H9 (cell line): ENCODE data around the gene ALX4. TPM values are rescaled to one million over a fixed set of nuclear protein-coding genes. Genes with fewer than 3 reads are reported as not detected.

ENCODE experiments used
- DNase-seq: peaks from one replicate; pipeline ENCODE4 v3.0.0-alpha.2; 2017
- H2AFZ ChIP-seq: one replicate; pipeline ENCODE4 v1.6.1; 2013; ENCODE audit warnings: mild to moderate bottlenecking, low read length, control low read depth, moderate library complexity
- H2AK5ac ChIP-seq: 2 replicates; pipeline ENCODE4 v1.6.1; 2013; ENCODE audit warnings: low read length, control low read depth, mixed read lengths; ENCODE audit not compliant: insufficient read length
- H2BK120ac ChIP-seq: one replicate; pipeline ENCODE4 v1.6.1; 2013; ENCODE audit warnings: low read depth, mild to moderate bottlenecking, low read length, control low read depth, inconsistent platforms; ENCODE audit not compliant: poor library complexity, severe bottlenecking
- H2BK12ac ChIP-seq: 2 replicates; pipeline ENCODE4 v1.6.1; 2013; ENCODE audit warnings: low read length, control low read depth, mixed read lengths, low read depth; ENCODE audit not compliant: insufficient read length
- H2BK15ac ChIP-seq: 2 replicates; pipeline ENCODE4 v1.6.1; 2013; ENCODE audit warnings: low read depth, low read length, control low read depth
- H2BK20ac ChIP-seq: one replicate; pipeline ENCODE4 v1.6.1; 2013; ENCODE audit warnings: low read depth, mild to moderate bottlenecking, low read length, control low read depth, inconsistent platforms; ENCODE audit not compliant: poor library complexity, severe bottlenecking
- H2BK5ac ChIP-seq: 2 replicates; pipeline ENCODE4 v1.6.1; 2013; ENCODE audit warnings: low read length, control low read depth, mixed read lengths; ENCODE audit not compliant: insufficient read length
- H3K14ac ChIP-seq: 2 replicates; pipeline ENCODE4 v1.6.1; 2013; ENCODE audit warnings: low read length, control low read depth; ENCODE audit not compliant: insufficient read depth
- H3K18ac ChIP-seq: 2 replicates; pipeline ENCODE4 v1.6.1; 2013; ENCODE audit warnings: low read depth, mild to moderate bottlenecking, mixed read lengths, low read length, control low read depth; ENCODE audit not compliant: insufficient read length
- H3K23ac ChIP-seq: 2 replicates; pipeline ENCODE4 v1.6.1; 2013; ENCODE audit warnings: low read length, control low read depth, mixed read lengths, low read depth; ENCODE audit not compliant: insufficient read length
- H3K23me2 ChIP-seq: 2 replicates; pipeline ENCODE4 v1.6.1; 2013; ENCODE audit warnings: low read depth, mild to moderate bottlenecking, mixed read lengths, low read length, control low read depth; ENCODE audit not compliant: insufficient read length, poor library complexity, severe bottlenecking
- H3K27ac ChIP-seq: 2 replicates; pipeline ENCODE4 v1.5.1; 2013; ENCODE audit warnings: low read length, control low read depth, mixed read lengths, low read depth; ENCODE audit not compliant: insufficient read length
- H3K27me3 ChIP-seq: 2 replicates; pipeline ENCODE4 v1.6.1; 2013; ENCODE audit warnings: low read length, control low read depth, inconsistent platforms; ENCODE audit not compliant: insufficient read depth
- H3K4ac ChIP-seq: 2 replicates; pipeline ENCODE4 v1.6.1; 2013; ENCODE audit warnings: low read depth, mild to moderate bottlenecking, control low read depth, inconsistent platforms, low read length, moderate library complexity
- H3K4me1 ChIP-seq: 2 replicates; pipeline ENCODE4 v1.6.1; 2013; ENCODE audit warnings: low read length, control low read depth, inconsistent platforms; ENCODE audit not compliant: insufficient read depth
- H3K4me2 ChIP-seq: 2 replicates; pipeline ENCODE4 v1.6.1; 2013; ENCODE audit warnings: low read length, control low read depth, mixed read lengths; ENCODE audit not compliant: insufficient read length, insufficient read depth
- H3K56ac ChIP-seq: 2 replicates; pipeline ENCODE4 v1.6.1; 2013; ENCODE audit warnings: low read depth, mild to moderate bottlenecking, mixed read lengths, low read length, control low read depth; ENCODE audit not compliant: insufficient read length
- H3K79me1 ChIP-seq: 2 replicates; pipeline ENCODE4 v1.6.1; 2013; ENCODE audit warnings: low read depth, mild to moderate bottlenecking, moderate library complexity, low read length, control low read depth, inconsistent platforms; ENCODE audit not compliant: insufficient read depth, poor library complexity, severe bottlenecking
- H3K79me2 ChIP-seq: 2 replicates; pipeline ENCODE4 v1.6.1; 2013; ENCODE audit warnings: low read length, control low read depth, inconsistent platforms; ENCODE audit not compliant: insufficient read depth
- H3K9ac ChIP-seq: 2 replicates; pipeline ENCODE4 v1.6.1; 2013; ENCODE audit warnings: low read length, control low read depth, mixed read lengths; ENCODE audit not compliant: insufficient read length; ENCODE audit errors: extremely low read depth
- H3K9me3 ChIP-seq: one replicate; pipeline ENCODE4 v1.6.1; 2013; ENCODE audit warnings: low read depth, low read length, inconsistent platforms; ENCODE audit not compliant: control insufficient read depth
- H3T11ph ChIP-seq: one replicate; pipeline ENCODE4 v1.6.1; 2013; ENCODE audit warnings: mild to moderate bottlenecking, low read length, control low read depth, inconsistent platforms
- H4K20me1 ChIP-seq: one replicate; pipeline ENCODE4 v1.6.1; 2013; ENCODE audit not compliant: control insufficient read depth, insufficient read length, insufficient read depth
- H4K5ac ChIP-seq: 2 replicates; pipeline ENCODE4 v1.6.1; 2013; ENCODE audit warnings: low read depth, mild to moderate bottlenecking, mixed read lengths, low read length, control low read depth; ENCODE audit not compliant: insufficient read length
- H4K8ac ChIP-seq: replicated peaks from 2 replicates; pipeline ENCODE4 v1.6.1; 2013; ENCODE audit warnings: low read length, control low read depth, mixed read lengths, low read depth; ENCODE audit not compliant: insufficient read length
- H4K91ac ChIP-seq: 2 replicates; pipeline ENCODE4 v1.6.1; 2013; ENCODE audit warnings: low read depth, mild to moderate bottlenecking, moderate library complexity, mixed read lengths, low read length, control low read depth; ENCODE audit not compliant: insufficient read length
- H3K27ac Mint-ChIP-seq, 3 experiments: 2 replicates in 2 of 3; 3 replicates in 1 of 3; pipeline ENCODE4 v1.8.0; 2020 to 2021; ENCODE audit warnings: mixed read lengths in 3 of 3, mild to moderate bottlenecking in 1 of 3, moderate library complexity in 1 of 3
- H3K27me3 Mint-ChIP-seq: 2 replicates; pipeline ENCODE4 v1.8.0; 2021; ENCODE audit warnings: low read depth, mild to moderate bottlenecking, moderate library complexity, mixed read lengths
- H3K36me3 Mint-ChIP-seq, 3 experiments: 2 replicates in 2 of 3; 3 replicates in 1 of 3; pipeline ENCODE4 v1.8.0; 2020 to 2021; ENCODE audit warnings: low read depth in 3 of 3, mixed read lengths in 3 of 3; ENCODE audit not compliant: insufficient read depth in 1 of 3
- H3K4me1 Mint-ChIP-seq, 2 experiments: 2 replicates each; pipeline ENCODE4 v1.8.0; 2020; ENCODE audit warnings: mixed read lengths in 2 of 2
- H3K4me3 Mint-ChIP-seq, 2 experiments: 2 replicates in 1 of 2; 3 replicates in 1 of 2; pipeline ENCODE4 v1.8.0; 2020 to 2021; ENCODE audit warnings: mild to moderate bottlenecking in 2 of 2, mixed read lengths in 2 of 2, moderate library complexity in 1 of 2
- H3K9me3 Mint-ChIP-seq, 2 experiments: 2 replicates in 1 of 2; 3 replicates in 1 of 2; pipeline ENCODE4 v1.8.0; 2020; ENCODE audit warnings: mild to moderate bottlenecking in 2 of 2, mixed read lengths in 2 of 2, moderate library complexity in 1 of 2
- WGBS: extraction: QIAGEN DNeasy Blood & Tissue Kit; methylation state at CpG from one replicate; pipeline ENCODE4 v1.1.7; 2013; ENCODE audit warnings: missing lambda C conversion rate, low lambda C conversion rate, mixed read lengths; ENCODE audit not compliant: insufficient read length; ENCODE audit errors: extremely low coverage; 5-methylcytosine and 5-hydroxymethylcytosine counted together
- total RNA-seq: library from RNA; stranded (reverse); gene quantifications from 2 replicates; pipeline ENCODE4 v1.2.1, GENCODE V29; 2021
- TF ChIP-seq, protein P1 (sequence below): fragments of 200-600 bp; sonication (generic); conservative IDR thresholded peaks from 3 replicates; pipeline ENCODE4 v1.8.0; 2021; ENCODE audit warnings: antibody characterized with exemption, mild to moderate bottlenecking

ALX4 gene
- total RNA-seq, 1 experiment from 2014 or later = not detected

- Histone ChIP-seq H3K9ac (no peak overlapping the region), H3T11ph (no peak overlapping the region), H3K4me2 (no peak overlapping the region), H3K79me1 (no peaks in the 10 kb centered on the region), H2AK5ac (no peak overlapping the region), H3K27me3 (no peaks in the 10 kb centered on the region), H2BK15ac (no peak overlapping the region), H3K79me2 (no peaks in the 10 kb centered on the region), H4K20me1 (no peaks in the 10 kb centered on the region), H3K56ac (no peak overlapping the region), H2BK20ac (no peak overlapping the region), H3K23ac (no peak overlapping the region), H3K4ac (no peak overlapping the region), H3K18ac (no peak overlapping the region), H2AFZ (no peak overlapping the region), H2BK5ac (no peak overlapping the region), H3K23me2 (no peaks in the 10 kb centered on the region), H2BK12ac (no peak overlapping the region), H3K27ac (no peak overlapping the region), H2BK120ac (no peak overlapping the region), H3K14ac (no peak overlapping the region), H4K8ac (no peak overlapping the region), H3K4me1 (no peaks in the 10 kb centered on the region), H4K5ac (no peak overlapping the region), H3K9me3 (no peaks in the 10 kb centered on the region), H4K91ac (no peak overlapping the region)
- H3K27me3 Mint-ChIP-seq = peaks cover 7% of the 10 kb centered on the region
- no CpG with 5 or more reads among the region's 24 CpGs for WGBS
- peaks cover 3 to 19% of the 10 kb centered on the region in 2 experiments; a peak in 3 of 4 replicates for H3K4me1 Mint-ChIP-seq
- no peak for DNase-seq
- no peaks in the 10 kb centered on the region for H3K36me3 Mint-ChIP-seq
- H3K27ac Mint-ChIP-seq = no peak overlapping the region
- TF ChIP-seq, protein P1, sequence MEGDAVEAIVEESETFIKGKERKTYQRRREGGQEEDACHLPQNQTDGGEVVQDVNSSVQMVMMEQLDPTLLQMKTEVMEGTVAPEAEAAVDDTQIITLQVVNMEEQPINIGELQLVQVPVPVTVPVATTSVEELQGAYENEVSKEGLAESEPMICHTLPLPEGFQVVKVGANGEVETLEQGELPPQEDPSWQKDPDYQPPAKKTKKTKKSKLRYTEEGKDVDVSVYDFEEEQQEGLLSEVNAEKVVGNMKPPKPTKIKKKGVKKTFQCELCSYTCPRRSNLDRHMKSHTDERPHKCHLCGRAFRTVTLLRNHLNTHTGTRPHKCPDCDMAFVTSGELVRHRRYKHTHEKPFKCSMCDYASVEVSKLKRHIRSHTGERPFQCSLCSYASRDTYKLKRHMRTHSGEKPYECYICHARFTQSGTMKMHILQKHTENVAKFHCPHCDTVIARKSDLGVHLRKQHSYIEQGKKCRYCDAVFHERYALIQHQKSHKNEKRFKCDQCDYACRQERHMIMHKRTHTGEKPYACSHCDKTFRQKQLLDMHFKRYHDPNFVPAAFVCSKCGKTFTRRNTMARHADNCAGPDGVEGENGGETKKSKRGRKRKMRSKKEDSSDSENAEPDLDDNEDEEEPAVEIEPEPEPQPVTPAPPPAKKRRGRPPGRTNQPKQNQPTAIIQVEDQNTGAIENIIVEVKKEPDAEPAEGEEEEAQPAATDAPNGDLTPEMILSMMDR = no peak
- H3K9me3 Mint-ChIP-seq = no peaks in the 10 kb centered on the region
- no peak overlapping the region for H3K4me3 Mint-ChIP-seq
These were observed 42.8 kb downstream of the ALX4 start for GRCh38 chr11:44267006-44267749.
